ENCODE measurements around the gene KREMEN2. TPM values are rescaled to one million over a fixed set of nuclear protein-coding genes. Genes with fewer than 3 reads are reported as not detected.

The KREMEN2 gene
- total RNA-seq, 1 donor from 2014 or later, result not detected

DNA sequence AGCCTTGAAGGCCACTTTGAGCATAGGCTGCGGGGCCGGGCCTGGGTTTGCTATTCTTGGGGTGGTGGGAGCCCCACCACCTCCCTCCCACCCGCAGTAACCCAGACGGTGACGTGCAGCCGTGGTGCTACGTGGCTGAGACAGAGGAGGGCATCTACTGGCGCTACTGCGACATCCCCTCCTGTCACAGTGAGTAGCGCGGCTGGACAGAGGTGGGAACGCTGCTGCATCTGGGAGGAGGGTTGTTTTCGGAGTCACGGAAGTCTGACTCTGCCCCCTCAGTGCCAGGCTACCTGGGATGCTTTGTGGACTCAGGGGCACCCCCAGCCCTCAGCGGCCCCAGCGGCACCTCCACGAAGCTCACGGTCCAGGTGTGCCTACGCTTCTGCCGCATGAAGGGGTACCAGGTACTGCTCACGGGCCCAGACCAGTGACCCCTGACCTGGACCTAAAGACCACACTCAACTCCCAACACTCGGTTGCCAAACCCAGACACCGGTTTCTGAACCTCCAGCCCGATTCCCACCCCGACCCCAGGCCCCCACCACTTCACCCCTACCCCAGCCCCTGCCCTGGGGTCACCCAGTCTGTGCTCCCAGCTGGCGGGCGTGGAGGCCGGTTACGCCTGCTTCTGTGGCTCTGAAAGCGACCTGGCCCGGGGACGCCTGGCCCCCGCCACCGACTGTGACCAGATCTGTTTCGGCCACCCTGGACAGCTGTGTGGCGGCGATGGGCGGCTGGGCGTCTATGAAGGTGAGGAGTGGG is 2.1 kb downstream of the KREMEN2 start:
- DNase-seq (ENCODE audit: low spot score), result no peak

DNA sequence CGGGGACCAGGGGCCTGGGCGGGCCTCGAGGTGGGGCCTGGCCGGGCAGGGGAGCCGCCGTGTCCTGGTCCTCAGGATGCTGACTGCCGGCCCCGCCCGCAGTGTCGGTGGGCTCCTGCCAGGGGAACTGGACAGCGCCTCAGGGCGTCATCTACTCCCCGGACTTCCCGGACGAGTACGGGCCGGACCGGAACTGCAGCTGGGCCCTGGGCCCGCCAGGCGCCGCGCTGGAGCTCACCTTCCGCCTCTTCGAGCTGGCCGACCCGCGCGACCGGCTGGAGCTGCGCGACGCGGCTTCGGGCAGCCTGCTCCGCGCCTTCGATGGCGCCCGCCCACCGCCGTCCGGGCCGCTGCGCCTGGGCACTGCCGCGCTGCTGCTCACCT is 2.7 kb downstream of the KREMEN2 start:
- DNase-seq (ENCODE audit: low spot score), result no peak

GRCh38 chr16:2967211-2967631 is 3.1 kb downstream of the KREMEN2 start:
- no peak for DNase-seq (ENCODE audit: low spot score)

- DNase-seq (ENCODE audit: low spot score), result no peak
These were observed 3.7 kb downstream of the KREMEN2 start for GRCh38 chr16:2967721-2968161.

DNA sequence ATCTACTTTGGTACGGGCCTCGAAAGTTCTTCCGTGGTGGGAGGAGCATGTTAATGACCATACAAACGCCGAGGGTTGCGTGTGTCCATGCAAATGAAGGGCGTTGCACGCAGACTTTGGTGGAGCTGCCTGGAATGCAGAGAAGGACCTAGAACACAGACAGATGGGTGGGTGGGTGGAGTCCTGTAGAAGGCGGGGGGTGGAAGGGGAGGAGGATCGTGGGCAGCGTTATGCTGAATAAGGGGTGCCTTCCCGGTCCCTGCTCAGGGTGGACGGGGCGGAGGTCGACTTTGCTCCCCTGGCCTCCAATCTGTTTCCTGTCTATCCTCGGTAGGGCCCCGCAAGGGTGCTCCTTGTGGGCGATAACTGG is 4.3 kb downstream of the KREMEN2 start:
- no peak for DNase-seq (ENCODE audit: low spot score)

GRCh38 chr16:2968738-2969544 is 4.9 kb downstream of the KREMEN2 start, which contains the start of gene PAQR4:
PAQR4 (plus strand) TSS chr16:2969348; CDS start chr16:2969675, 327 bp downstream.
- peak; percentile 80 for DNase-seq (ENCODE audit: low spot score)

DNA sequence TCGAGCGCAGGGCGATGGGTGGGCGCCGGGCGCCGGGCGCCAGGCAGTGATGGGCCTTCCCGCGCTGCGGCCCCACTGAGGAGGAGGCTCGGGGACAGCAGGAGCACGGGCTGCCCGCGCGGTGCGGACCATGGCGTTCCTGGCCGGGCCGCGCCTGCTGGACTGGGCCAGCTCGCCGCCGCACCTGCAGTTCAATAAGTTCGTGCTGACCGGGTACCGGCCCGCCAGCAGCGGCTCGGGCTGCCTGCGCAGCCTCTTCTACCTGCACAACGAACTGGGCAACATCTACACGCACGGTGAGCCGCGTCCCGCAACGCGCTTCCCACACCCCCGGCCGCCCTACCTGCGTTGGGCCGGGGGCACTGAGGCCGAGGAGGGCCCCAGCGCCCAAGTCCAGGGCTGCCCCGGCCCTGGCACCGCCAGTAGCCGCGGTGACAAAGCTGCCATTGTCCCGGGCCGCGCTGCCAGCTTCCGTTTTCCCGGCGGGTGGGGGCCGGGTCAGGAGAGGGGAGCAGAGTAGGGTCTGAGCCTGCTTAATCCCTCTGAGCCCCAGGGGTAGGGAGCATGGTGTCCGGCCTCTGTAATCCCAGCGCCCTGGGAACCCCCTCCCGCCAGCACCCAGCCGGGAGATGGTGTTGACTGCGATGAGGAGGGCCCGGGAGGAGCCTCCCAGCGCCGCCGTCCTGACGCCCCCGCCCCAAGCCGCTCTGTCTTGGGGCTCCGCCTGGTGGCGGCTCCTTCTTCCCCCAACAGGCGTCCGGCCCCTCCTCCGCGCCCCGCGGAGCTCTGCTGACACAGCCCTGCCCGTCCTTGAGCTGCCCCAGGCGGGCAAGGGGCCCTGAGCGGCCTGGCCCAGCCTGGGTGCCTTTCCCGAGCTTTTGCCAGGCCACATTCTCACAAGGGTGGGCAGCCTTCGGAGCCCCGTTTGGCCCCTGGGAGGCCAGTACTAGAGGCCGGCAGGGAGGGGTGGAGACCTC is 5.8 kb downstream of the KREMEN2 start:
- no peak for DNase-seq (ENCODE audit: low spot score)

GRCh38 chr16:2970563-2970962 is 6.5 kb downstream of the KREMEN2 start:
- no peak for DNase-seq (ENCODE audit: low spot score)

- no peak for DNase-seq (ENCODE audit: low spot score)
These were observed 7.3 kb downstream of the KREMEN2 start for GRCh38 chr16:2971134-2971984.

DNA sequence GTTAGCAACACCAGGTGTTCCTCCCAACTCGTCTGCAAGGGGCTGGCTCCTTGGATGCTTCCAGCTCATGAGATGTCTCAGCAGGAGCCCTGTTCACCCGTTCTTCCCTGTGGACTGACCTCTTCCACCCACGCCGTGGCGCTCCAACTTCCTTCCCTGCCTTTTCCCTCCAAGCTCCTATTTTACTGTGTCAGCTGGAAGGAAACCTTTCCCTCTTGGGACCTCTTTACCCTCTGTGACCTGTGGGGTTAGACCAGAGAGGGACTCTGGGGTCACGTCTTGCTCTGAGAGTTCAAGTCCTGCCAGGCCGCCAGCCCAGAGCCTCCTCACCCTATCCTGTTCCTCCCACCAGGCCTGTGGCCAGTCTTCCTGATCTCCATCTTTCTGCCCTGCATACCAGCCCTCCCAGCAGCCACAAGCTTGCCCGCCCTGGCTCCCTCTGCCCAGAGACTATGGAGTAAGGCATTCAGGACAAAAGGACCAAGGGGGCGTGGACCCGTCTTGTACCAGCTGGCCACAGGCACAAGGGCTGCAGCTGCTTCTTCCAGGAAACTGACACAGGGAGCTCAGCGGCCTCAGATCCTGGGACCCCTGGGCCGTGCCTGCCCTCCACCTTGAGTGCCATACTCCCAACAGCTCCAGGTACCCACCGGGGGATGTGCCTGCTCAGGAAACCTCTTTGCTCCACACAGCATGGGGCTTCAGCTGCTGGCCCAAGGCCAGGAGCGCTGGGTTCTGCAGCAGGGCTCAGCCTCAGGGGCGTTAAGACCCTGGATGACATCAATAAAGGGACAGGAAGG is 8.1 kb downstream of the KREMEN2 start:
- DNase-seq (ENCODE audit: low spot score), result no peak

DNA sequence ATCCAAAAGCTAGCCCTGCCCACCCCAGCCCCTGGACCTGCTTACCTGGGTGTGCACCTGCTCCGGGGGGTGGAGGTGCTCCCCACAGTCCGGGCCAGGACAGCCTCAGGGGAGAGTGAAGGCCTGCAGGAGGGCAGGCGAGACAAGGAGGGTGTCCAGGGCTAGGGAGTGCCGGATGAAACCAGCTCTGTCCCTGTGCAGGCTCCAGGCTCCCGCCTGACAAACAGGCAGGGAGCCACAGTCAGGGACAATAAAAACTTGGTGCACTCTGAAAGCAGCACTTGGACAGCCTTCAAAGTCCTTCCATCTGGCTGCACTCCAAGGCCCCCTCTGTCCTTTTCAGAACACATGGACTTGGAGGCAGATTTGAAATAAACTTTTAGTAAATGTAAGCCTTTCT is 9.0 kb downstream of the KREMEN2 start:
- DNase-seq (ENCODE audit: low spot score), result no peak

DNA sequence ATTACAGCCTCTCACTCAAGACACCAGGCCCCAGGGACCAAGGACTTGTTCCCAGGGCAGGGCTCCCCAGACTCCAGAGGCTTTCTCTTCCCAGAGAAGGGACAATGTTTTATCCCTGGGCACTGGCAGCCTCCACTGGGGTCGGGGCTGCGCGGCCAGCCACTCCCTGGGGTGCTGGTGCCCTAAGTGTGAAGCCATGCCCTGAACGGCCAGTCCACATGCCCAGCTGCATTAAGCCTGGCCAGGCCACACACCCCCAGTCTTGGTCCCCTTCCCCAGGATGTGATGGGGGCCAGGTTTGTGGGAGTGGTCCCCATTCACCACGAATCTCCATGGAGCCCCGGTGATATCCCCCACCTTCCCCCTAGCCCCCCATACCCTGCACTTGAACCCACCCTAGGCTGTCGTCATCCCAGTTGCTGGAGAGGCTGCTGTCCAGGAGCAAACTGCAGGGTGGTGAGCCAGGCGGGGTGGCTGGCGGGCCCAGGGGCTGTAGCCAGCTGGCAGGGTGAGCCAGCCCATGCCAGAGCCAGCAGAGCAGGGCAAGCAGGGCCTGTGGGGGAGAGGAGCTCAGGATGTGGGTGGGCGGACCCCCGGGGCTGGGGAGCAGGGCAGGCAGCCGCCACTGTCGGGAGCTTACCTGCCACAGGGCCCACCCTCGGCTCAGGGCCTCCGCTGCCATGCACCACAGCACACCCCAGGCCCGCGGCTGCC is 9.7 kb downstream of the KREMEN2 start:
- DNase-seq (ENCODE audit: low spot score), result no peak

DNA sequence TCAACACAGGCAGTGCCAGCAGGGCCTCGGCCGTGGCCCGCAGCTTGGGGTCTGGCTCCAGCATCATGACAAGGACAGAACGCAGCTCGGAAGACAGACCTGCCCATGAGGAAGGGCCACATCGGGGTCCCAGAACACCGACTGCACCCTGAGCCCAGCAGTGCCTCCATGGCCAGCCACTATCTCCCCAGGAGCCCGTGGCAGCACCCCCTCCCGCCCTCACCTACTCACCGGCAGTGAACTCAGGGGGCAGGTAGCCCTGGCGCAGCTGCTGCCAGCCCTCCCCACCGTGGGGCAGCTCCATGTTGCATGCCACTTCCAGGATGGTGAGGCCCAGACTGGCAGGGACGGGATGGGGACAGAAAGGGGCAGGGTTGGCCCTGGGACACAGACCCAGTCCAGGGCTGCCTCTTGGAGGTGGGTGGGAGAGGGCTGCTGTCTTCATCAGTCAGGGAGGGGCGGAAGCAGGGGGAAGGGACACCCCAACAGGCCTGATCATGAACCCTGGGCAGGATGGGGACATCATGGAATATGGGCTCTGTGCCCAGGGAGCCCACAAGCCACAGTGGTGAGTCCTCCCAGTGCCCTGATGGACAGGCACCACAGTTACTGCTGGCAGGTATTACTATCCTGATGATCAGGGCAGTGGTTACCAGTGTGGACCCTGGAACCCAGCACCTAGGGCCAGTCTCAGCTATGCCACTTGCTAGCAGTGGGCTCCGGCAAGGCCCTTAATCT is 10.4 kb downstream of the KREMEN2 start:
- no peak for DNase-seq (ENCODE audit: low spot score)

- no peak for DNase-seq (ENCODE audit: low spot score)
These were observed 11.2 kb downstream of the KREMEN2 start for GRCh38 chr16:2975161-2975795.

GRCh38 chr16:2976201-2976600 is 12.1 kb downstream of the KREMEN2 start:
- DNase-seq (ENCODE audit: low spot score), result no peak

- DNase-seq (ENCODE audit: low spot score), result no peak
These were observed 12.6 kb downstream of the KREMEN2 start for GRCh38 chr16:2976673-2977072.

- no peak for DNase-seq (ENCODE audit: low spot score)
These were observed 13.4 kb downstream of the KREMEN2 start for GRCh38 chr16:2977440-2977839.

DNA sequence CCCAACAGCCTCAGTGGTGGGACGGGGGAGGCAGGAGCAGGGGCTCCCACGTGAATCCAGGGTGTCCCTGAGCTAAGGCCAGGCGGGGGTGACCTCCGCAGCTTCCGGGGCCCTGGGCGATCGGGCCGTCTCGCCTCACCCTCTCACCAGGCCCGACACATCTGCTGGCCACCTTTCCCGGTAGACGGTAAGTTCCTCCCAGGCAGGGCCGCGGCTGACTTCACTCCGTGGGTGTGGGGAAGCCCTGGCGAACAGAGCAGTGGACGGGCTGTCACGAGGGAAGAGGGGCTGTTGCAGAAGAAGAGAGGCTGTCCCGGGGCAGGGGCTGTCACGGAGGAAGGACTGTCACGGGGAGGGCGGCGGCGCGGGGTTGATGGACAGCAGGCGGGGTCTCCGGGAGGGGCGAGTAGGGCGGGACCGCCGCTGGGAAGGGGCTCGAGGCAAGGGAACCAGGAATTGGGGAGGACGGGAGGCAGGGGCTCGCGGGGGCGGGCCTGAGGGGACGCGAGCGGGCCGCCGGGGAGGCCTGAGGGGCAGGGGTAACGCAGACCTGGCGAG is 15.7 kb downstream of the KREMEN2 start:
- DNase-seq (ENCODE audit: low spot score), result no peak
